ENCODE measurements around the gene GOLGA7B.

- TF ChIP-seq POLR2A (IDR thresholded peaks at IDR 0.05) = no peak
- no peak for TF ChIP-seq CTCF (IDR thresholded peaks at IDR 0.05)
Measured at GRCh38 chr10:97904576-97904975, 54.9 kb downstream of the GOLGA7B start.
